Nephron (organoid): ENCODE results near the gene TRIP6.
"Not testable (repeated sequence)": the region's sequence is repeated elsewhere in the genome, so short reads cannot be mapped to it uniquely, and the experiment has no call there.

ENCODE experiments used
- H3K27ac Mint-ChIP-seq, 3 experiments: 2 replicates each; pipeline ENCODE4 v1.8.0; 2020; ENCODE audit warnings: mixed read lengths in 3 of 3, mild to moderate bottlenecking in 2 of 3, moderate library complexity in 1 of 3
- H3K27me3 Mint-ChIP-seq: 2 replicates; pipeline ENCODE4 v1.8.0; 2021; ENCODE audit warnings: low read depth, mild to moderate bottlenecking, moderate library complexity, mixed read lengths
- H3K36me3 Mint-ChIP-seq: 2 replicates; pipeline ENCODE4 v1.8.0; 2020; ENCODE audit warnings: low read depth, mixed read lengths
- H3K4me1 Mint-ChIP-seq: 2 replicates; pipeline ENCODE4 v1.8.0; 2020; ENCODE audit warnings: mixed read lengths
- H3K4me3 Mint-ChIP-seq, 3 experiments: 2 replicates each; pipeline ENCODE4 v1.8.0; 2020; ENCODE audit warnings: mild to moderate bottlenecking in 3 of 3, mixed read lengths in 3 of 3, moderate library complexity in 2 of 3
- H3K9me3 Mint-ChIP-seq: 2 replicates; pipeline ENCODE4 v1.8.0; 2020; ENCODE audit warnings: mixed read lengths
- TF ChIP-seq, protein P1 (sequence below), 3 experiments: fragments of 200-600 bp; sonication (generic); IDR thresholded peaks; one replicate each; pipeline ENCODE4 v1.5.0; 2021; ENCODE audit warnings: antibody characterized with exemption in 3 of 3; ENCODE audit not compliant: unreplicated experiment in 3 of 3

The TRIP6 gene

DNA sequence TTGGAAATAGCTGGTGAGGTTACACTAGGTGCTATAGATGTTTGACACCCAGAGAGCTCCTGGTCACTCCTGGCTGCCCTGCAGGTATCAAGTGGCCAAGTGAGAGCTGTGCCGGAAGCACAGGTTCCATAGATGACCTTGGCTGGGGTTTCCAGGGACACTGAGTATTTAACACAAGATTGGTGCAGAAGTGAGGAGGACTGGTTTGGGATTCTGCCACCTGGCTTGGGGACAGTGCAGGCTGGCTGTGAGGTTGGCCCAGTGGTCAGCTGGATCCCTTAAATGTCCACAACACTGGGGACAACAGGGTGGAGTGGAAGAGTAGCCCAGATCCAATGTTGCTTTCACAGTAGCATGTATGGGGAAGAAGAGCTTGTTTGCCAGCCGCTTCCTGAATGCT lies 33.8 kb downstream of the TRIP6 start:
- TF ChIP-seq, protein P1, sequence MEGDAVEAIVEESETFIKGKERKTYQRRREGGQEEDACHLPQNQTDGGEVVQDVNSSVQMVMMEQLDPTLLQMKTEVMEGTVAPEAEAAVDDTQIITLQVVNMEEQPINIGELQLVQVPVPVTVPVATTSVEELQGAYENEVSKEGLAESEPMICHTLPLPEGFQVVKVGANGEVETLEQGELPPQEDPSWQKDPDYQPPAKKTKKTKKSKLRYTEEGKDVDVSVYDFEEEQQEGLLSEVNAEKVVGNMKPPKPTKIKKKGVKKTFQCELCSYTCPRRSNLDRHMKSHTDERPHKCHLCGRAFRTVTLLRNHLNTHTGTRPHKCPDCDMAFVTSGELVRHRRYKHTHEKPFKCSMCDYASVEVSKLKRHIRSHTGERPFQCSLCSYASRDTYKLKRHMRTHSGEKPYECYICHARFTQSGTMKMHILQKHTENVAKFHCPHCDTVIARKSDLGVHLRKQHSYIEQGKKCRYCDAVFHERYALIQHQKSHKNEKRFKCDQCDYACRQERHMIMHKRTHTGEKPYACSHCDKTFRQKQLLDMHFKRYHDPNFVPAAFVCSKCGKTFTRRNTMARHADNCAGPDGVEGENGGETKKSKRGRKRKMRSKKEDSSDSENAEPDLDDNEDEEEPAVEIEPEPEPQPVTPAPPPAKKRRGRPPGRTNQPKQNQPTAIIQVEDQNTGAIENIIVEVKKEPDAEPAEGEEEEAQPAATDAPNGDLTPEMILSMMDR (IDR thresholded peaks at IDR 0.05; ENCODE audit: unreplicated experiment in 3 of 3): no peak
- H3K4me1 Mint-ChIP-seq: peaks cover 4% of the 10 kb centered on the region
- no peak overlapping the region for H3K27ac Mint-ChIP-seq
- no peaks in the 10 kb centered on the region for H3K9me3 Mint-ChIP-seq
- H3K27me3 Mint-ChIP-seq: peaks cover 39% of the 10 kb centered on the region
- no peak overlapping the region for H3K4me3 Mint-ChIP-seq
- H3K36me3 Mint-ChIP-seq: no peaks in the 10 kb centered on the region

GRCh38 chr7:100901921-100902332 lies 34.7 kb downstream of the TRIP6 start:
- TF ChIP-seq, protein P1 (IDR thresholded peaks at IDR 0.05; ENCODE audit: unreplicated experiment in 3 of 3): no peak
- Mint-ChIP-seq H3K4me1 (no peaks in the 10 kb centered on the region), H3K27ac (no peak overlapping the region)

DNA sequence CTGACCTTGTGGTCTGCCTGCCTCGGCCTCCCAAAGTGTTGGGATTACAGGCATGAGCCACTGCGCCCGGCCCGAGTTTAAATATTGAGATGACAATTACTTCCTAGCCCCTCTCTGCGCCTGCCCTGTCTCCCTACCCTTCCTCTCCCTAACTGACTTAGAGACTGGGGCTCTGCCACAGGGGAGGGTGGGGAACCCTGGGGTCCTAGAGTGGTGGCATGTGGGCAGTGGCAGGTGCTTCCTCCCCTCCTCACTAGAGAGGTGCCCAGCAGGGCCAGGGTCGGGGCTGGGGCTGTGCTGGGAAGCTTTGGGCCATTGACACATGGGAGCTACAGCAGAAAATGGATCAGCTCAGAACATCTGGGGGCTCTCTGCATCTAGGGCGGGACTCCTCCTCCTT lies 35.5 kb downstream of the TRIP6 start:
- Mint-ChIP-seq H3K36me3 (no peaks in the 10 kb centered on the region), H3K27ac (no peak overlapping the region), H3K4me1 (no peaks in the 10 kb centered on the region), H3K27me3 (peaks cover 27% of the 10 kb centered on the region), H3K4me3 (no peak overlapping the region), H3K9me3 (no peaks in the 10 kb centered on the region)
- TF ChIP-seq, protein P1 (IDR thresholded peaks at IDR 0.05; ENCODE audit: unreplicated experiment in 3 of 3): no peak

More at GRCh38 chr7:100901921-100902332, 34.7 kb downstream of the TRIP6 start:
- peaks cover 33% of the 10 kb centered on the region for H3K27me3 Mint-ChIP-seq
- H3K36me3 Mint-ChIP-seq: no peaks in the 10 kb centered on the region
- H3K9me3 Mint-ChIP-seq: no peaks in the 10 kb centered on the region
- no peak overlapping the region for H3K4me3 Mint-ChIP-seq

DNA sequence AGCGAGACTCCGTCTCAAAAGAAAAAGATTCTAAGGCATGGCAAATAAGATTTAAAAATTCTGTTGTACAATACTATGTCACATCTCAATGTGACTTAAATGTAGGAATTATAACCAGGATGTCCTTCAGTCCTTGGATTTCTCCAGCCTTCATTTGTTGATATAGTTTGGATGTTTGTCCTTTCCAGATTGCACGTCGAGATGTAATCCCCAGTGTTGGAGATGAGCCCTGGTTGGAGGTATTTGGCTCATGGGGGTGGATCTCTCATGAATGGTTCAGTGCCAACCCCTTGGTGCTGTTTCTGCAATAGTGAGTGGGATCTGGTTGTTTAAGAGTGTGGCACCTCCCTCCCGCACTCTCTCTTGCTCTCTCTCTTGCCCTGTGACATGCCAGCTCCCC lies 41.3 kb downstream of the TRIP6 start:
- peaks cover 14% of the 10 kb centered on the region for H3K27me3 Mint-ChIP-seq
- H3K36me3 Mint-ChIP-seq: no peaks in the 10 kb centered on the region

GRCh38 chr7:100910443-100910842 lies 43.3 kb downstream of the TRIP6 start:
- not testable (repeated sequence) for H3K4me1 Mint-ChIP-seq, H3K36me3 Mint-ChIP-seq, H3K27ac Mint-ChIP-seq, H3K4me3 Mint-ChIP-seq, H3K9me3 Mint-ChIP-seq
- peaks cover 14% of the 10 kb centered on the region for H3K27me3 Mint-ChIP-seq

More for the DNA sequence above, 41.3 kb downstream of the TRIP6 start:
- Mint-ChIP-seq H3K9me3 (peaks cover 5% of the 10 kb centered on the region), H3K4me3 (no peak overlapping the region), H3K4me1 (no peaks in the 10 kb centered on the region), H3K27ac (no peak overlapping the region)
- TF ChIP-seq, protein P1 (IDR thresholded peaks at IDR 0.05; ENCODE audit: unreplicated experiment in 3 of 3): no peak

GRCh38 chr7:100911484-100911883 lies 44.3 kb downstream of the TRIP6 start:
- peaks cover 5% of the 10 kb centered on the region for H3K9me3 Mint-ChIP-seq
- no peaks in the 10 kb centered on the region for H3K4me1 Mint-ChIP-seq

More at GRCh38 chr7:100911484-100911883, 44.3 kb downstream of the TRIP6 start:
- TF ChIP-seq, protein P1 (IDR thresholded peaks at IDR 0.05; ENCODE audit: unreplicated experiment in 3 of 3): no peak
- Mint-ChIP-seq H3K27ac (no peak overlapping the region), H3K4me3 (no peak overlapping the region), H3K36me3 (no peaks in the 10 kb centered on the region), H3K27me3 (peaks cover 14% of the 10 kb centered on the region)
